Forelimb muscle (tissue), 1 donor: Measurements from ENCODE around the gene ELMO2. TPM values are rescaled to one million over a fixed set of nuclear protein-coding genes. Genes with fewer than 3 reads are reported as not detected.

Source experiments
- DNase-seq: peaks from one replicate; pipeline ENCODE4 v3.0.0-alpha.2; 2013; ENCODE audit warnings: low read depth
- polyA plus RNA-seq: library from polyadenylated mRNA; unstranded; fragments of 120-200 nt; gene quantifications from one replicate; pipeline ENCODE4 v1.2.1, GENCODE V29; 2013; ENCODE audit not compliant: insufficient read length

Gene ELMO2
- polyA plus RNA-seq, 1 donor, result 36.6 TPM

- no peak for DNase-seq
Observed at GRCh38 chr20:46332373-46333160, 73.8 kb downstream of the ELMO2 start.

GRCh38 chr20:46331611-46332361 is 74.6 kb downstream of the ELMO2 start:
- DNase-seq, result no peak

GRCh38 chr20:46330831-46331371 is 75.5 kb downstream of the ELMO2 start:
- DNase-seq, result no peak

DNA sequence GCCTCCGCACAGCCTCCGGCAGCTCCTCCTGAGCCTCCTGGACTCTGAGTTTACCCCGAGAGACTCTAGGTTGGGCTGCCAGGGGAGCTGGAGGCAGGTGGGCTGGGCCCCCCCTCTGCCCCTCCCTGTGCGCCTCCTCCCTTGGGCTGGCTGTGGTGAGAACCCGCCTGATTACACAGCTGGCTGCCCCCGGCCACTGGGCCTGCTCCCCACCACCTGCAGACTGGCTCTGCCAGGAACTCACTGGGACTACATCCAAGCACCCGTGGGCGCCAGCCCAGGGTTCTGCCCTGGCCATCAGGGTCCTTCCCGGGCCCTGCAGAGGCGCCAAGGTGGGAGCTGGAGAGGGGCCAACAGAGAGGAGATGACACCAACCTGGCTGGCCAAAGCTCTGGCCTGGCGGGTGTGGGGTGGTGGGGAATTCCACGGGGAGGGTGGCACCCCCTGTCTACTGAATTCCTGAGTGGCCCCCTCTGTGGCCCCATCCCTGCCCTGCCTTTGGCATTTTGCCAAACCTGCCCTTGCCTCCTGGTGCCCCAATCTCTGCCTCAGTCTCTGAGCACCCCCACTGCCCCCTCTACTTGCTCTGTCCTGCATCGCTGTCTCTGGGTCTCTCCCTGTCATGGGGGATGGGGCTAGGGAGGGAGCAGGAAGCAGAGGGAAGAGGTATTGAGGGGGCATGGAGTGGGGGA is 76.2 kb downstream of the ELMO2 start:
- no peak for DNase-seq

DNA sequence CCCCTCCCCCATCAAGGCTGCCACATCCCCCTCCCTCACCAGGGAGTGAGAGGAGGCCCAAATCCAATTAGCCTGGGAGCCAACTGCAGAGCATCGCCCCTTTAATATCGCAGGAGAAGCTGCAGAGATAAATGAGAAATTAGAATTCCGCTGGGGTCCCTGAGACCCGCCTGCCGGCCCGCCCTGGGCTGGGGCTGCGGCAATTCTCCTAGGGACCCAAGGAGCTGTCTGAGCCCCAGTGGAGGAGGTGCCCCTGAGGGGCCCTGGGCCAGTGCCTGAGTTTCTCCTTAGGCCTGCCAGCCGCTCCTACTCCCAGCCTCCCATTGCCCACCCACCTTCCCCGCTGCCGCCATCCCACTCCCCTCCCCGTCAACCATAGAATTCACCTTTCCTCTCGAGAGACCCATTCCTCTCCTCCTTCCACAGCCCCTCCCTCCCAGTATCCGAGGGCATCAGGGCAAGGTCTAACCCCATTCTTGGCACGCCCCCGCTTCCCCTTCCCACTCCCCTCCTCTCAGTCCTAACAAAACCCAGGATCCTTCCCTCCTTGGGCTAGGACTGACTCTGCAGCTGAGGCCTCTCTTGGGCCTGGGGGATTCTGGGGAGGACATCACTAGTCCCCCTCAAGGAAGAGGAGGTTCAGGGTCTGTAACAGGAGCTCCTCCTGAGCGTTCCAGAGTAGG is 78.1 kb downstream of the ELMO2 start:
- DNase-seq, result no peak

DNA sequence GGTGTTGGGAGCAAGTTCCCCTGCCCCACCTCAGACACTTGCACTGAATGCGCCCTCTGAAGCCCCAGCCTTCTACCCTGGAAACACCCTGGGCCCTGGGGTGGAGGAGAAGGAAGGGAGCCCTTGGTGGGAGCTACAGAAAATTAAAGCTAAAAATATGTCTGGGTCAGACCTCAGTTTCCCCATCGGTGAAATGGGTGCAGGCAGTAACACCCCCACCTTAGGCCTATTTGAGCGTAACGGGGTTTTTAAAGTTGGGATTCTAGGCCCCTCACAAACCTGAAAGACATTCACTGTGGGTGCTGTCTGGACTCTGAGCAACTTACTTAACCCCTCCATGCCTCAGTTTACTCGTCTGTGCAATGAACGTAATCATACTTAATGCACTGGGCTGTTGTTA is 78.9 kb downstream of the ELMO2 start:
- no peak for DNase-seq

GRCh38 chr20:46325789-46326188 is 80.6 kb downstream of the ELMO2 start:
- no peak for DNase-seq

DNA sequence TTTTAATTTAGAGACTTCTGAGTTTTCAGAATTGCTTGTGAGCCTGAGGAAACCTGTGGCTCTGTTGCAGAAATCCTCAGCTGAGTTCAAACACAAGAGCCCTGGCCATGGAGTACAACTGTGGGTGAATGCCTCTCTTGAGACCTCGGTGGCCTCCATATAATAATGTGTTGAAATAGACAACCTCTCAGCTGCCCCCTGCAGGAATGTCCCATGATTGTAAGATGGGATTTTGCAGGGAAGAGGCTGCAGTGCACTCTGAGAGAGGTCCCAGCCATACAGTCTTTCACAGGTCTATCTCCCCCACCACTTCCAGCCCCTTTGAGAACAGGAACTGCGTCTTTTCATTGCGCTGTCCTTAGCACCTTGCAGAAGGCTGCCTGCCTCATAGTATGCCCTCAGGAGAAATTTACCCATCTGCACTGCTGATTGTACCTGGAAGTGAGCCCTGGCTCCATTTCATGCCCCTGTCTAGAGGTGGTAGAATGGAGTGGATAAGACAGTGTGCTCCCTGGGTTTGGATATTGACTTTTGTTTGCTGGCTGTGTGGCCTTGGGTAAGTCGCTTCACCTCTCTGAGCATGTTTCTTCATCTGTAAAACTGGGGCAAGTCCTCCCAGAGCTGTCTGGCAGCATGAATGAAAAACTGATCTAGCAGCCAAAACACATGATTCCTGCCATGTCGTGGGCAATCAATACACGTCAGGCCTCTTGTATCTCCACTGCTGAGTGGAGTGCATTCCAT is 81.3 kb downstream of the ELMO2 start:
- no peak for DNase-seq

GRCh38 chr20:46324379-46324778 is 82.0 kb downstream of the ELMO2 start:
- no peak for DNase-seq

DNA sequence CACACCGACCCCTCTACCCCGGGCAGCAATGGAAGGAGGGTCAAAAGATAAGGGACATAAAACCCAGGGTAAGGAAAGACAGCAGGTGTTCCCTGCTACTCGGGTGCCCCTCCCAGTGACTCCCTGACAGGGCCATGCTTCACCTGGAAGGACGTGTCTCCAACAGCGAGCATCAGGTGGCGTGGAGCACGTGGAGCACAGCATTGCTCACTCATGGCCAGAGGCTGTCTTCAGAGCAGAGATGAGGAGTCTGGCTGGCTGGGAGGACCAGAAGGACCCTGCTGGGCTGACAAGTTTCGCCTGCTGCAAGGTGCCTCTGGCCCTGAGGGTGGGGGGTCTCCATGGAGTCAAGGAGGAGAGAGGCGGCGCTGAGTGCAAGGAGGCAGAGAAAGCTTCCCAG is 82.9 kb downstream of the ELMO2 start:
- no peak for DNase-seq

- no peak for DNase-seq
Observed at GRCh38 chr20:46322641-46323040, 83.8 kb downstream of the ELMO2 start.

GRCh38 chr20:46317685-46318177 is 88.7 kb downstream of the ELMO2 start:
- DNase-seq, result no peak

GRCh38 chr20:46316984-46317684 is 89.3 kb downstream of the ELMO2 start:
- no peak for DNase-seq

Other genes starting within 250 kb of the ELMO2 start
- gene CDH22, start 98.1 kb downstream of the ELMO2 start, polyA plus RNA-seq, result 0.18 TPM
- 11.2 TPM for gene ZNF334, start 106.9 kb upstream of the ELMO2 start, polyA plus RNA-seq
- gene OCSTAMP, start 144.0 kb upstream of the ELMO2 start, polyA plus RNA-seq, result not detected
- gene SLC13A3, start 244.8 kb upstream of the ELMO2 start, polyA plus RNA-seq, result 3.3 TPM